K562 (cell line): Measurements from ENCODE around the gene STIL. TPM values are rescaled to one million over a fixed set of nuclear protein-coding genes. Genes with fewer than 3 reads are reported as not detected.

ENCODE experiments used
- ASH1L ChIP-seq: fragments of 450-650 bp; IDR thresholded peaks from 2 replicates; pipeline ENCODE4 v1.6.1; 2018; ENCODE audit warnings: borderline replicate concordance, mild to moderate bottlenecking, low read depth; ENCODE audit not compliant: partially characterized antibody
- BRCA1 ChIP-seq, 2 experiments: fragments of 450-650 bp in 1 of 2; sonication (generic) in 1 of 2; formaldehyde crosslinking in 1 of 2; IDR thresholded peaks; 2 replicates each; pipeline versions ENCODE4 v1.5.0 to v1.6.1; 2017 to 2020; ENCODE audit warnings: mild to moderate bottlenecking in 1 of 2, missing genetic modification reagents in 1 of 2
- EGR1 ChIP-seq: fragments of 450-650 bp; conservative IDR thresholded peaks from 2 replicates; pipeline ENCODE4 v1.6.1; 2017; ENCODE audit warnings: mild to moderate bottlenecking
- ETV5 ChIP-seq: sonication (generic); formaldehyde crosslinking; IDR thresholded peaks from 2 replicates; pipeline ENCODE4 v1.4.0; 2020; ENCODE audit warnings: low read depth, mild to moderate bottlenecking, missing genetic modification reagents
- FOXP1 ChIP-seq: sonication (generic); formaldehyde crosslinking; IDR thresholded peaks from 2 replicates; pipeline ENCODE4 v1.8.0; 2022; ENCODE audit warnings: mild to moderate bottlenecking, missing genetic modification reagents
- HMG20B ChIP-seq: fragments of 250-450 bp; sonication (Bioruptor Pico); IDR thresholded peaks from 2 replicates; pipeline ENCODE4 v1.5.0; 2021; ENCODE audit warnings: mild to moderate bottlenecking
- HMGN3 ChIP-seq: IDR thresholded peaks from 2 replicates; pipeline ENCODE4 v1.6.1; 2011; ENCODE audit warnings: borderline replicate concordance, low read depth, mild to moderate bottlenecking, mixed read lengths, low read length; ENCODE audit not compliant: insufficient read length; ENCODE audit errors: extremely low read depth
- JUN ChIP-seq, 2 experiments: sonication (generic) in 1 of 2; formaldehyde crosslinking in 1 of 2; IDR thresholded peaks; 2 replicates each; pipeline versions ENCODE4 v1.6.1 to v1.8.0; 2012 to 2022; ENCODE audit warnings: borderline replicate concordance in 2 of 2, mild to moderate bottlenecking in 2 of 2, improper control_type of control experiment in 1 of 2, low read depth in 1 of 2, low read length in 1 of 2, missing genetic modification reagents in 1 of 2
- KAT8 ChIP-seq: fragments of 450-650 bp; IDR thresholded peaks from 2 replicates; pipeline ENCODE4 v1.6.1; 2016; ENCODE audit warnings: low read depth, mild to moderate bottlenecking
- KLF6 ChIP-seq: fragments of 250-450 bp; sonication (Bioruptor Pico); IDR thresholded peaks from 2 replicates; pipeline ENCODE4 v1.4.0; 2020; ENCODE audit warnings: mild to moderate bottlenecking, moderate library complexity, borderline replicate concordance
- MECOM ChIP-seq: fragments of 250-450 bp; sonication (Bioruptor Pico); IDR thresholded peaks from 2 replicates; pipeline ENCODE4 v1.8.0; 2022; ENCODE audit warnings: inconsistent platforms
- RB1 ChIP-seq: fragments of 450-650 bp; IDR thresholded peaks from 2 replicates; pipeline ENCODE4 v1.6.1; 2017; ENCODE audit warnings: low read depth, mild to moderate bottlenecking
- RBM22 ChIP-seq: fragments of 200-400 bp; formaldehyde crosslinking; IDR thresholded peaks from 2 replicates; pipeline ENCODE4 v1.6.1; 2018; ENCODE audit warnings: low read length, low read depth; ENCODE audit not compliant: poor library complexity, severe bottlenecking
- RNF2 ChIP-seq: sonication (generic); IDR thresholded peaks from 2 replicates; pipeline ENCODE4 v1.6.1; 2016
- SMARCA4 ChIP-seq: fragments of 450-650 bp; IDR thresholded peaks from 2 replicates; pipeline ENCODE4 v1.6.1; 2016
- SMARCA5 ChIP-seq: fragments of 450-650 bp; IDR thresholded peaks from 2 replicates; pipeline ENCODE4 v1.6.1; 2016
- TARDBP ChIP-seq: fragments of 450-650 bp; IDR thresholded peaks from 2 replicates; pipeline ENCODE4 v1.6.1; 2016
- TSC22D4 ChIP-seq: fragments of 450-650 bp; IDR thresholded peaks from 2 replicates; pipeline ENCODE4 v1.6.1; 2016; ENCODE audit warnings: missing genetic modification characterization, missing biosample characterization, control low read depth
- U2AF1 ChIP-seq: fragments of 200-400 bp; formaldehyde crosslinking; optimal IDR thresholded peaks from 2 replicates; pipeline ENCODE3; 2017; ENCODE audit warnings: mild to moderate bottlenecking, low read depth, low read length, moderate library complexity
- ZBTB7A ChIP-seq: IDR thresholded peaks from 2 replicates; pipeline ENCODE4 v1.6.1; 2011; ENCODE audit warnings: low read depth, mild to moderate bottlenecking, low read length, moderate library complexity, borderline replicate concordance; ENCODE audit not compliant: control insufficient read depth
- ZFX ChIP-seq: sonication (generic); formaldehyde crosslinking; IDR thresholded peaks from 2 replicates; pipeline ENCODE4 v1.8.0; 2022; ENCODE audit warnings: mild to moderate bottlenecking, missing genetic modification reagents, moderate library complexity
- ZNF184 ChIP-seq: sonication (generic); formaldehyde crosslinking; IDR thresholded peaks from 2 replicates; pipeline ENCODE4 v1.5.0; 2020; ENCODE audit warnings: missing genetic modification reagents
- ZNF431 ChIP-seq: sonication (generic); formaldehyde crosslinking; IDR thresholded peaks from 2 replicates; pipeline ENCODE4 v1.8.0; 2022; ENCODE audit warnings: mild to moderate bottlenecking, missing genetic modification reagents
- ZNF699 ChIP-seq: fragments of 250-450 bp; sonication (Bioruptor Pico); IDR thresholded peaks from 2 replicates; pipeline ENCODE4 v1.8.0; 2021; ENCODE audit warnings: mild to moderate bottlenecking, moderate library complexity; ENCODE audit not compliant: insufficient replicate concordance
- ZSCAN29 ChIP-seq: fragments of 450-650 bp; IDR thresholded peaks from 2 replicates; pipeline ENCODE4 v1.6.1; 2017
- polyA plus RNA-seq, 8 experiments: library from polyadenylated mRNA; depleted of rRNA in 4 of 8; stranded (reverse) in 5 of 8; unstranded in 3 of 8; fragments of >200 nt; fragmentation: Nextera tagmentation in 2 of 8; fragmentation: Illumina TruSeq in 1 of 8; extraction: Ambion mirVana in 2 of 8; extraction: Trizol in 1 of 8; gene quantifications; 2 replicates each; pipeline versions ENCODE4 v1.2.1 to v1.2.3, GENCODE V29; 2011 to 2014; ENCODE audit warnings: inconsistent platforms in 1 of 8, missing spikeins in 1 of 8
- total RNA-seq, 7 experiments: library from RNA; depleted of rRNA in 6 of 7; stranded (reverse); fragments of >200 nt in 6 of 7; fragmentation: Illumina TruSeq in 2 of 7; extraction: Trizol in 2 of 7; gene quantifications; 2 replicates each; pipeline versions ENCODE4 v1.2.1 to v1.2.3, GENCODE V29; 2011 to 2021; ENCODE audit warnings: low replicate concordance in 1 of 7
- TF ChIP-seq, protein P1 (sequence below), 2 experiments: IDR thresholded peaks; 2 replicates each; pipeline ENCODE4 v1.6.1; 2012; ENCODE audit warnings: improper control_type of control experiment in 2 of 2, low read depth in 2 of 2, low read length in 2 of 2, borderline replicate concordance in 1 of 2
- TF ChIP-seq, protein P2 (sequence below): sonication (generic); formaldehyde crosslinking; IDR thresholded peaks from 2 replicates; pipeline ENCODE4 v1.8.0; 2022; ENCODE audit warnings: missing genetic modification reagents, mild to moderate bottlenecking, moderate library complexity, borderline replicate concordance

Gene STIL
- total and polyA plus RNA-seq, 9 of the 15 experiments (the other 6 are each of a cell fraction or from before 2014, with no cell fraction given) = 10.5 to 77.4 (median 39.6) TPM

DNA sequence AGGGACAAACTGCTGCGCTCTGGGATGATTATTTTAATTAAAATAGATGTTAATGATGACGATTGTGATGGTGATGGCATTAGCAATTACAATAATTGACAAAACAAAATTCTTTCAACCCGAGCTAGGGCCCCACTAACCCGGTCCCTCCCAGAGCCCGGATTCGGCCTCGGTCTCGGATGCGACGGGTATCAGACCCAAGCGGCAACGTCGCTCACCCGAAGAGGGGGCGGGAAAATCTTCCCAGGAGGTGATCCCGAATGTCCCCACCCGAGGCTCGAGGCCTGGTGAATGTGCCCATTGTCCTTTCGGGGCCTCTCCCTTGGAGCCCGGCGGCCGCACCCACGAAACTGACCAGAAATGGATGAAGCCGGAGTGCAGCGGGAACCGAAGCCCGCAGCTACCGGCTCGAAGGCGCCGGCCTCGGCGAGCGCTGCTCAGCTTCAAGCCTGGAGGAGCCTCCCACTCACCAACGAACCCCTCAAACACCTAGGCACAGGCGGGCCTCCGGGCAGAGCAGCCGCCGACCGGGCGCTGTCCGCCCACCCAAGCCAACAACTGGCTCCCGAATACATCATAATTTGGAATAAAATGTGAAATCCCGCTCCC lies 83.2 kb downstream of the STIL start (continued):
- TF ChIP-seq MECOM (CRISPR knock-in tag) (no peak), U2AF1 (no peak), FOXP1 (CRISPR knock-in tag) (0 out of 2 replicates have a peak, but pooled peaks have one; percentile 31), ASH1L (no peak), HMG20B (CRISPR knock-in tag) (no peak), EGR1 (peak; percentile 50; the same call in 1 of the 2 replicates), ZBTB7A (peak; percentile 62; the same call in 1 of the 2 replicates), RBM22 (peak; percentile 69), SMARCA5 (no peak), SMARCA4 (no peak), BRCA1 (IDR thresholded peaks at IDR 0.05) (no peak), BRCA1 (CRISPR knock-in tag; IDR thresholded peaks at IDR 0.05) (no peak), RB1 (peak; percentile 29; the same call in 1 of the 2 replicates), ZSCAN29 (peak; percentile 43; the same call in 1 of the 2 replicates), ZFX (peak; percentile 65), ZNF184 (CRISPR knock-in tag) (no peak), ETV5 (CRISPR knock-in tag) (peak; percentile 59; the same call in 1 of the 2 replicates), RNF2 (no peak), TARDBP (peak; percentile 50; the same call in 1 of the 2 replicates), TSC22D4 (tag) (no peak), JUN (IDR thresholded peaks at IDR 0.05; ENCODE audit: borderline replicate concordance, low read depth, low read length) (no peak), JUN (CRISPR knock-in tag; IDR thresholded peaks at IDR 0.05; ENCODE audit: borderline replicate concordance) (0 out of 2 replicates have a peak, but pooled peaks have one; percentile 38), ZNF699 (CRISPR knock-in tag) (no peak), KAT8 (no peak), ZNF431 (0 out of 2 replicates have a peak, but pooled peaks have one; percentile 34), HMGN3 (peak; percentile 62), KLF6 (CRISPR knock-in tag) (no peak)
- TF ChIP-seq, protein P1, sequence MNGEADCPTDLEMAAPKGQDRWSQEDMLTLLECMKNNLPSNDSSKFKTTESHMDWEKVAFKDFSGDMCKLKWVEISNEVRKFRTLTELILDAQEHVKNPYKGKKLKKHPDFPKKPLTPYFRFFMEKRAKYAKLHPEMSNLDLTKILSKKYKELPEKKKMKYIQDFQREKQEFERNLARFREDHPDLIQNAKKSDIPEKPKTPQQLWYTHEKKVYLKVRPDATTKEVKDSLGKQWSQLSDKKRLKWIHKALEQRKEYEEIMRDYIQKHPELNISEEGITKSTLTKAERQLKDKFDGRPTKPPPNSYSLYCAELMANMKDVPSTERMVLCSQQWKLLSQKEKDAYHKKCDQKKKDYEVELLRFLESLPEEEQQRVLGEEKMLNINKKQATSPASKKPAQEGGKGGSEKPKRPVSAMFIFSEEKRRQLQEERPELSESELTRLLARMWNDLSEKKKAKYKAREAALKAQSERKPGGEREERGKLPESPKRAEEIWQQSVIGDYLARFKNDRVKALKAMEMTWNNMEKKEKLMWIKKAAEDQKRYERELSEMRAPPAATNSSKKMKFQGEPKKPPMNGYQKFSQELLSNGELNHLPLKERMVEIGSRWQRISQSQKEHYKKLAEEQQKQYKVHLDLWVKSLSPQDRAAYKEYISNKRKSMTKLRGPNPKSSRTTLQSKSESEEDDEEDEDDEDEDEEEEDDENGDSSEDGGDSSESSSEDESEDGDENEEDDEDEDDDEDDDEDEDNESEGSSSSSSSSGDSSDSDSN (IDR thresholded peaks at IDR 0.05; ENCODE audit: borderline replicate concordance in 1 of 2, low read depth in 2 of 2, low read length in 2 of 2) = peak; percentile 79 to 84
- TF ChIP-seq, protein P2, sequence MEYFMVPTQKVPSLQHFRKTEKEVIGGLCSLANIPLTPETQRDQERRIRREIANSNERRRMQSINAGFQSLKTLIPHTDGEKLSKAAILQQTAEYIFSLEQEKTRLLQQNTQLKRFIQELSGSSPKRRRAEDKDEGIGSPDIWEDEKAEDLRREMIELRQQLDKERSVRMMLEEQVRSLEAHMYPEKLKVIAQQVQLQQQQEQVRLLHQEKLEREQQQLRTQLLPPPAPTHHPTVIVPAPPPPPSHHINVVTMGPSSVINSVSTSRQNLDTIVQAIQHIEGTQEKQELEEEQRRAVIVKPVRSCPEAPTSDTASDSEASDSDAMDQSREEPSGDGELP (CRISPR knock-in tag) = no peak
